IPS-NIHi7 (cell line): ENCODE data around the gene CA5A.
"Not testable (repeated sequence)": the region's sequence is repeated elsewhere in the genome, so short reads cannot be mapped to it uniquely, and the experiment has no call there.

Source experiments
- DNase-seq: peaks from one replicate; pipeline ENCODE4 v3.0.0; 2012; ENCODE audit warnings: mixed read lengths; ENCODE audit errors: extremely low spot score

CA5A gene

GRCh38 chr16:87865902-87866555, 70.3 kb downstream of the CA5A start:
- DNase-seq: not testable (repeated sequence)

DNA sequence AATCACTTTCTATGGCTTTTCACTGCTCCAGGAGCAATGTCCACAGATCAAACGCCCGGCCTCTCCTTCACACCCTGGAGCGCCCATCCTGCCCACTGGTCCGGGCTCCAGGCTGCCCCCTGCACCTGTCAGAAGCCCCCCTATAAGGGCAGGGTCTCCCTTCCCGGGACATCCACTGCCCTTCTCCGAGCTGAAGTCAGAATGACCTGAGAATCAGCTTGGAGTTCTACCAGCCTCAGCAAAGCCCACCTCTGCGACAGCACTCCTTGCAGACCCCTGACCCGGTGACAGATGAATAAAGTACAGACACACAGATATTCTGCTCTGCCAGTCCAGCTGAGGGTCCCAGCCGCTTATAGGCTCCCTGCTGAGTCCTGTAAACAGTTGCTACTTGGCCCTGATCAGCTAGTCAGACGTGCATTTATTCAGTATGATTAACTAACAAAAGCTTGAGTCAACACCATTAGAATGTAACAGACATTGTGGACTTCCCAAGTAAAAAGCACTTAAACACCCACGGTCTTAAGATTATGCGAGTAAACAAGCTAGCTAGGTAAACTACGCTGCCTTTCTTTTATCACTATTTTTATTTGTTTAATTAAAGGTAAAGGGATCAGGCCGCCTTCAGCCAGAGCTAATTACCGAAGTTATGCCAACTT, 71.9 kb downstream of the CA5A start:
- DNase-seq: no peak

DNA sequence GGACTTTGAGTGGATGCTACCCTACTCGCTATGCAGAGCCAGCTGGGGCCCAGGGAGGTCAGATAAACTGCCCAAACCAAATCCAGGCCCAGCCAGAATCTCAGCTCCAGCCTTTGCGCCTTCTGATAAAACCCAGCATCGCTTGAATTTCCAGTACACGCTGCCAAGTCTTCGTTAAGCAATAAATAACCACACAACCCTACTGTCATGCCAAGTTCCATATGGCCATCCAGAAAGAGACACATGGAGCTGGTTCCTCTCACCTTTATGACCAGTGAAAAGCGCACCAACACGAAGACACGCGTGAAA, 73.0 kb downstream of the CA5A start:
- not testable (repeated sequence) for DNase-seq

GRCh38 chr16:87862597-87863326, 73.6 kb downstream of the CA5A start:
- not testable (repeated sequence) for DNase-seq

- not testable (repeated sequence) for DNase-seq
Measured at GRCh38 chr16:87861300-87862099, 74.8 kb downstream of the CA5A start.

GRCh38 chr16:87860553-87861299, 75.6 kb downstream of the CA5A start:
- no peak for DNase-seq

DNA sequence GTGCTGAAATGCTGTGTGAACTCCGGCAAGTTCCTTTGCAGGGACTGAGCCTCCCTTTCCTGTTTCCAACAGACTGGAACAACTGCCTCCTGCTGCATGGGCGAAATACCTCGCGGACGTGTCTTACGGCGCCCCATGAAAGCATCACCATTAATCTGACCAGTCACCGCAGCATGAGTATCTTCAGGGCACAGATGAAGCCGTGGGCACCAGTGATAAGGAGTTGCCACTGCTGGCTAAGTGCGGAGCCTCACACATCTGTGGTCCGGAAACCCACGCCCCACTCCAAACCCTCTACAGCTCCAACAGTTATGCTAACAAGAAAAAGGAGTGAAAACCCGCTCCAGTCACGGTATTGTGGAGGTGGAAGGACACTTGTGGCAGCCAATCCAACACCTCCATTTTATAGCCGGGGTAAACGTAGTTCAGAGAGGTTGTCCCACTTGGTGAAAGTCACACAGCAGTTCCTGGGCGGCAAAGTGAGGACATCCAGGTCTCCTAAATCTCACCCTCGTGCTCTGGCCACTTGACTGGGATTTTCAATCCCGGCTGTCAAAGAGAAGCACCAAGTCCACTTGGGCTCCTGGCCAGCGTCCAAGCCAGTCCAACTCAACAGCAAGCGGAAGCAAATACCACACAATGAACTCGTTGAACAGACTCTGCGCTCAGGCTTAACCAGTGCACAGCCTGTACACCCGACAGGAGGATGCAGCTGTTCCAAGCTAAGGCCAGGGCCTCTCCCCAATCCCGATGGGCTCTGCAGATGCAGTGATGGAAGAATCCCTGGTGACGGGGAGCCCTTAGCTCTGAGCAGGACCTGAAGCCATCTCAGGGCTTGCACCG, 78.0 kb downstream of the CA5A start:
- not testable (repeated sequence) for DNase-seq

DNA sequence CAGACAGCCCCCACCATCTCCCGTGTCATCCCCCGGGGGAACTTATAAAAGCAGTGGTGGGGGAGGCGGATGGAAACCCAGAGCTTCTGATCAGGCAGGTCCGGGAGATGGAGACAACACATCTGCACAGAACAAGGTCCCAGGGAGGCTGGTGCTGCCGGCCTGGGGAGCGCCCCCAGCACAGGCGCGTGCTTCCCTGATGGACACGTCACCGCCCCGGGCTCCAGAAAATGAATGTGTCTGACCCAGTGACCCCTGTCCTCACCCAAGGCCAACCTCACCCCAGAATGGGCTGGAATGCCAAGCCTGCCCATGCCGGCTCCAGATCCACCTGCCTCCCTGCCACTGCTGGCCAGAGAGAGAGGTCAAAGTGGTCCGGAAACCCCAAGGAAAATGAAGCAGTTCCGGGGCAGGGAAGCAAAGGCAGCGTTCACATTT, 79.5 kb downstream of the CA5A start:
- DNase-seq: no peak

DNA sequence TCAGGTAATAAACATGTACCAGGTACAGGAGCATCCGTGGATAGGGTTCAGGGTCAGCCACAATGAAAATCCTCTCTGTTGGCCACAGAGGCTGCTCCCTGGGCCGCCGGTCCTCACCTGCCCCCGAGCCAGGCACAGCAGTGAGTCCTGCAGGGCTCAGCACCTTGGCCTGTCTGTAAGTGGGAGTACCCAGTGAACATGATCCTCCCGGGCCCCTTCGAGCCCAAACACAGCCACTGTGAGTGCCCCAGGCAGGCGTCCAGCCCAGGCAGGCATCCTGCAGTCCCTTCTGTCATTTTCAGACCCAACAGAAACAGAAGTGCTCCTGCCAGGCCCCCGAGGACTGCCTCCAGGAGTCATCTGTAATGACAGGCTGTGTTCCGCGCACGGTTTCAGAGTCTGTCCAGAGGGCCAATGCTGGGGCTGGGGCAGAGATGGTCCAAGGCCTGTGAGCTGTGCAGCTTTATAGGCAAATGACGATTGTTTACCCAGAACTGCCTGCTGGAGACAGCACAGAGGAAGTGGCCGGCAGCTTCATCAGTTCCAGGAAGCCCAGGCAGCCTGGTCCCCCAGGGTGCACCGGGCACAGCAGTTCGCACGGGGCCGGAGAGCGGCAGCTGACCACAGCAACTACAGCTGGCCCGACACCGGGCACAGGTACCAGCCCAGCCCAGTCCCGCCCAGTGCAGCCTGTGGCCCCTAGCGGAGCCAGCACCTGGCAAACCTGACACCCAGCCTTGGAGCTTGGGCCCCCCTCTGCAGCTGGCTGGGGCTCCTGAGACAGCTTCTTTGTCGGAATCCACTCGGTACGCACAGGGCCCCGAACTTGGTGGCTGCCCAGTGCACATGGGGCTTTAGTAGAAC, 80.2 kb downstream of the CA5A start:
- no peak for DNase-seq

GRCh38 chr16:87854907-87855683, 81.2 kb downstream of the CA5A start:
- no peak for DNase-seq

GRCh38 chr16:87854053-87854906, 82.0 kb downstream of the CA5A start:
- no peak for DNase-seq

DNA sequence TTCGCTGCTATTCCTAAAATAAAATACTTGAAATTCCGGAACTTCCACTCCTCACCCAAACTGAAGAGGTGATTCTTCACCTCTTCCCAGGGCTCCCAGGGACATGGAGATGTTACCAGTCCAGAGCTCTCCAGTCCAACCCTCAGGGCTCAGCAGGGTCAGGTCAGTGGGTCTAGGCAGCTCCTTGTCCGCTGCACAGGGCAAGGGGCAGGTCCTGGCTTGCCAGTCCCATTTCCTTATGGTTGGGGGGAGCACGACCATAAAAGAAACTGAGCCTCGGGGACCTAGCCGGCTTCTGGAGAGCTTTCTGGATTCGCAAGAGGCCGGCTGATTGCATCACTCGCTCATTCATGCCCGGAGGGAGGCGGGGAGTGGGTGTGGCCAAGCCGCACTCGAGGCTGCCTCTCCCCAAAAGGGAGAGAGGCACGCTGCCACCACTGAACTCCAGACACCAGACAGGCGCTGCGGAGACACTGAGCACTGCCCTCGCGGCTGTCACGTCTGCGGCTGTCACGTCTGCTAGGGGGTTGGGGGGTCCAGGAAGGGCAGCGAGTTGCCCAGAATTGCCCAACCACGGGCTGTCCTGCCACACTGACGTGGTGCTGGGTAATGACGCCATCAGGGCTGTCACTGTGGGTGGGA, 82.8 kb downstream of the CA5A start:
- peak; percentile 88 for DNase-seq

GRCh38 chr16:87851601-87852000, 84.7 kb downstream of the CA5A start:
- no peak for DNase-seq

DNA sequence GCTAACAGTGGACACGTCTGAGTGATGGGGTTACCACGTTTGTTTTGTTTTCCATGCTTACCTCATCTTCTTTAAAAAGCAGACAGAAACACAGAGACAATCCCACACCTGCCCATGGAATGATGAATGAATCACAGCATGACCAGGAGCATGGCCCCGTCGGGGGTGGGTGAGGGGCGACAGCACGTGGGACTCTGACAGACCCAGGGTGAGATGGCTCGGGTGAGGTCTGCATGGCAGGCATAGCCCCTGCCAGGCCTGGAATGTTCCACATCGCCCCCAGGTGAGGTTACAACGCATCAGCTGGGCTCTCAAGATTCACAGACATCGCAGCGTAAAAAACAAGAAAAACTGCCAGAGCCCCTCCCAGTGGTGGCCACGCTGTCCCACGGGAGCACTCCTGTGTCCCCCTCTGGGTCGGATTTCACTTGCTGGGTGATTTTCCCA, 85.2 kb downstream of the CA5A start:
- DNase-seq: no peak

DNA sequence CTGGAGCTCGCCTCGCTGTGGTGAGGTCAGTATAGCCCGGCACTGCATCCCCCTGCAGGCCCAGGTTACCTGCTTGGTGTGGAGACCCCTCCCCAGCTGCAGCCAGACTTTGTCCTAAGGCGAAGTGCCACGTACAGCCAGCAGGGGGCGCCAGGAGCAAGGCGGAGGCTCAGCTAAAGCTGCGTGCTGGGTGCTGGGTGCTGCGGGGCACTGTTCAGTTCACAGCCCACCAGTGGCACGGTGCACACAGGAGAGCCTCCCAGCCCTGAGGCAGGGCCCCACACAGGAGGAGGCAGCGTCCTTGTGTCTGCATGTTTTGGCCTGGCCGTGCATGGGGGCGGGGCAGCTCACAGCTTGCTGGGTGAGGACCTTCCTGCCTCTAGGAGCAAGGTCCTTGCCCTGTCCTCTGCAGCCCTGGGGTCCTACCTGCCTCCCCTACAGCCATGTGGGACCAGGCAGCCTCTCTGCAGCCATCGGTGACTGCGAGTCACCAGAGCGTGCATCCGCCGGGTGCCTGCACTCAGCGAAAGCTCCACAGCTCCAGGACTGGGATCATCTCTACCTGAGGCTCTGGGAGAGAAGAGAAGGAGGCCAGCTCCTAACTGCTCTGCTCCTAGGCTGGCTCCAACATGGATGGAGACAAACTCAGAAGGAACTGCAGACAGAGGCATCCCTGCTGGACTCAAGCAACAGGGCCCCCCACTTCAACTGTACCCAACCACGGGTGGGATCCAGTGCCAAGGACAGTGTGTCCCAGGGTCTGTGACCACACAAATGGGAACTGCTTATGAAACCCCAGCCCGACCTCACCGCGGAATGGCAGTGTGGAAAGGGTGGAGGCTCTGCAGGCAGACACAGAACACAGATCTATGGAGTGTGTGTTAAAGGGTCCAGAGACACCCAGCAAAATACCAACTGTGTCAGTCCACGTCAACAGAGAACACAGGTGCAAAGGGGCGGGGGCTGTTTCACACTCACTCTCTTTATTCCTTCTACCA, 86.0 kb downstream of the CA5A start:
- peak; percentile 85 for DNase-seq

- no peak for DNase-seq
Measured at GRCh38 chr16:87849419-87850008, 86.8 kb downstream of the CA5A start.
